Coronary artery (tissue), 2 donors: ENCODE results near the gene ANO3.
"Not testable (repeated sequence)": the region's sequence is repeated elsewhere in the genome, so short reads cannot be mapped to it uniquely, and the experiment has no call there.

Experiments
- DNase-seq: peaks from one replicate; pipeline ENCODE4 v3.0.0-alpha.2; 2017; ENCODE audit warnings: low spot score
- H3K27ac ChIP-seq, 2 donors: fragments of 200-600 bp; sonication (generic); one replicate each; pipeline ENCODE4 v1.5.1; 2016 to 2019
- H3K4me3 ChIP-seq: fragments of 200-600 bp; sonication (generic); 2 replicates; pipeline ENCODE4 v1.5.1; 2016; ENCODE audit warnings: mild to moderate bottlenecking, moderate library complexity
- TF ChIP-seq, protein P1 (sequence below): fragments of 200-600 bp; sonication (generic); IDR thresholded peaks from one replicate; pipeline ENCODE4 v1.5.1; 2019; ENCODE audit warnings: antibody characterized with exemption

Gene ANO3

DNA sequence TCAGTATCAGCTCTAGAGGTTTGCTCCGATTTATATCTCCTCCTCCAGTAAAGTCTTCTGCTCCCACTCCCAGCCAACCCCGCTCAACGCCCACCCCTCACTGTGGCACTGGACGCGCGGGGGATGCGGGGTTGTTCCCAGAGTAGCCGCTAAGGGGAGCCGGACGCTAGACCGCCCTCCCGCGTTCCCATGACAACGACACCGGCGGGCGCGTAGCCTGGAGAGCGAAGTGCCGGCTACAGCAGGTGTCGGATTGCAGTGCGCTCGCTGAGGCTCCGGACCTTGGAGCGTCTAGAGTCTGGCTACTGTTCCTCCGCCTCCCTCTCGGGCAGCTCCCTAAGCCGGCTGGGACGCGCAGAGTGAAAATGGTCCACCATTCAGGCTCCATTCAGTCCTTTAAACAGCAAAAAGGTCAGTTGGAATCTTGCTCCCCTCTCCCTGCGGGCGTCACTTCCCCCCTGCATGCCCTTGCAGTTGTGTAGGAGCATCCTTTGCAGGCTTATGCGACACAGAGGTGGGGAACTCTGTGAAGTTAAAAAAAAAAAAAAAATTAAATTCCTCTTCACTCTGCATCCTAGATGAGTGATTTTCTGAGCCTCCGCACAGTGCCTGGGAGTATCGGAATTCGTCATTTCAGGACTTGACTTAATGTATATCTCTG, at the start of gene ANO3:
TSS of gene ANO3 (plus strand) at position 220 of the 661 bp plus-strand sequence. CDS start at position 366, 146 bp downstream.
- Histone ChIP-seq H3K27ac (no peak within 1 kb of the TSS), H3K4me3 (peak within 1 kb of the TSS; percentile 67)
- TF ChIP-seq, protein P1, sequence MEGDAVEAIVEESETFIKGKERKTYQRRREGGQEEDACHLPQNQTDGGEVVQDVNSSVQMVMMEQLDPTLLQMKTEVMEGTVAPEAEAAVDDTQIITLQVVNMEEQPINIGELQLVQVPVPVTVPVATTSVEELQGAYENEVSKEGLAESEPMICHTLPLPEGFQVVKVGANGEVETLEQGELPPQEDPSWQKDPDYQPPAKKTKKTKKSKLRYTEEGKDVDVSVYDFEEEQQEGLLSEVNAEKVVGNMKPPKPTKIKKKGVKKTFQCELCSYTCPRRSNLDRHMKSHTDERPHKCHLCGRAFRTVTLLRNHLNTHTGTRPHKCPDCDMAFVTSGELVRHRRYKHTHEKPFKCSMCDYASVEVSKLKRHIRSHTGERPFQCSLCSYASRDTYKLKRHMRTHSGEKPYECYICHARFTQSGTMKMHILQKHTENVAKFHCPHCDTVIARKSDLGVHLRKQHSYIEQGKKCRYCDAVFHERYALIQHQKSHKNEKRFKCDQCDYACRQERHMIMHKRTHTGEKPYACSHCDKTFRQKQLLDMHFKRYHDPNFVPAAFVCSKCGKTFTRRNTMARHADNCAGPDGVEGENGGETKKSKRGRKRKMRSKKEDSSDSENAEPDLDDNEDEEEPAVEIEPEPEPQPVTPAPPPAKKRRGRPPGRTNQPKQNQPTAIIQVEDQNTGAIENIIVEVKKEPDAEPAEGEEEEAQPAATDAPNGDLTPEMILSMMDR = no peak
- DNase-seq = no peak

DNA sequence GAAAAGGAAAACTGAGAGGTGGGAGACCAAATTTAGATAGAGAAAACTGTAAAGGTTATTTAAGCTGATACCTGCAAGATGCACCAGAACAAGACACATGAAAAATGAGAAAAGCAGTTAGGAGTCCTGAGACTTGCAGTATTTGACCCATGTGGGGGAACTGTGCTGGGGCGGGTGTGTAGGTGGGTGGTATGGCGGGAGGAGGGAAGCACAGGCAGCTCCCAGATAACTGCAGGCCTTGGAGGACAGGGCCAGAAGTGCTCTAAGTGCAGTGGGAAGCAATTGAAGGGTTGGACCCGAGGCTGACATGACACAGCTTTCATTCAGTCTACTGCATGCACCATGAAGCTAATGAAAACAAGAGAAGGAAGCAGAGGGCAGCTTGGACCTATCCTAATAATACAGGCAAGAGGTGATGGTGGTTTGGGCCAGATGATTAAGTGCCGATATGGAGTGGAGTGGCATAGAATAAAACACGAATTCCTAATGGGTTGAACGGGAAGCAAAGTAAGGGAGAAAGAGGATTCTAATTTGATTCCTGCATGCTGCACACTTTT, 48.0 kb upstream of the ANO3 start:
- no peak overlapping the region for H3K27ac ChIP-seq
- TF ChIP-seq, protein P1 = no peak
- H3K4me3 ChIP-seq = no peak overlapping the region
- DNase-seq = no peak

DNA sequence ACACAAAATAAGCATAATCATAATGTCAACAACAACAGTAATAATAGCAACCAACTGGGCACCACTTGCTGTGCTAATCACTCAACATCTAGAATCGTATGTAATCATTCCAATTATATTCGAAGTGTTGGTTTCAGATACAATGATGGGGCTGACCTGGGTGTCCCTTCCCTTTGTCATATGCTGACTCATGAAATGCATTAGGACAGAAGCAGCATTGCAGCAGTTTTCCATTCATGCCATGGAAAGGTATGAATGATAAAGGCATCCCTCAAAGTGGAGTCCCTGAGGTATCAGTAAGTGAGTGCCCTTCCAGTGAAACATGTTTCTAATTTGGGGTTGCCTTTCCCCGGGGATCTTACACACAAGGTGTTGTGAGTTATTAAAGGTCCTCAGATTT, 46.3 kb upstream of the ANO3 start:
- Histone ChIP-seq H3K27ac (no peak overlapping the region), H3K4me3 (no peak overlapping the region)
- no peak for DNase-seq
- TF ChIP-seq, protein P1 = no peak

DNA sequence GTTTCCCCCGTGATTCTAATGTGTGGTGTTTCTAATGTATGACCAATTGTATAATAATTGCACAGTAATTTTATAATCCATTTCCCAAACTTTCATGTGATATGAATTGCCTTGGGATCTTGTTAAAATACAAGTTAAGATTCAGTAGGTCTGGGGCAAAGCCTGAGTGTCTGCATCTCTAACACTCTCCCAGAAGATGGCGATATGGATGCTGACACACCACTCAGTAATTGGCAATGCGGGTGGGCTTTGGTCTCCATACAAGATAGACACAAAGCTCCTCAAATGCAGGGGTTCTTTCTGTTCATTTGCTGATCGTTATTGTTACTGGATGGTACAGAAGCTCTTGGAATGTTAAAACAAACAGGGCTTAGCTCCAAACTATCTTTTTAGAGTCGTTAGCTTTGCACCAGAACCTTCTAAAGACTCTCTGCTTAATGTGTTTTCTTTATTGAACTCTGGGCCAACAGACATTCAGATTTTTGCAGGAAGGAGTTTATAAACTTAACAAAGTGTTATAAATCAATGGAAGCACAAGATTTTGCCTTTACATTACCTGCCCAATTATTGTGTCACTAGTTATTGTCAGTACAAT, 45.4 kb upstream of the ANO3 start:
- TF ChIP-seq, protein P1 = no peak
- H3K4me3 ChIP-seq = no peak overlapping the region
- no peak overlapping the region for H3K27ac ChIP-seq
- no peak for DNase-seq

DNA sequence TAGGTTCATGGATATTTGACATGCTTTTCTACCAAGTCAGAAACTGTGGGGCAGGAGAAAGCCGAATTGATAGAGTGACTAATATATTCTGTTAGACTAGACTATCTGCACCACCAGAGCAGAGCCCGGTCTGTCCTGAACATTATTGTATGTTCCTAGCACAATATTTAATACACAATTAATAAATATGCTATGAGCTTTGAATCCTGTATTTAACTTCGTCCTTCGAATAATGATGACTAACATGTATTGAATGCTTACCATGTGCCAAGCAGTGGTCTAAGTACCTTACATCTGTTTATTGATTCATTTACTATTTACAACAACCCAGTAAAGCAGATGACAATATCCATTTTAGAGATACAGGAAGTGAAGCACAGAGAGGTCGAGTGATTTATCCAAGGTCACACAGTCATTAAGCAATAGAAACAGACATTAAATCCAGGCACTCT, 44.8 kb upstream of the ANO3 start:
- no peak overlapping the region for H3K27ac ChIP-seq
- DNase-seq = no peak
- H3K4me3 ChIP-seq = no peak overlapping the region
- TF ChIP-seq, protein P1 = no peak

DNA sequence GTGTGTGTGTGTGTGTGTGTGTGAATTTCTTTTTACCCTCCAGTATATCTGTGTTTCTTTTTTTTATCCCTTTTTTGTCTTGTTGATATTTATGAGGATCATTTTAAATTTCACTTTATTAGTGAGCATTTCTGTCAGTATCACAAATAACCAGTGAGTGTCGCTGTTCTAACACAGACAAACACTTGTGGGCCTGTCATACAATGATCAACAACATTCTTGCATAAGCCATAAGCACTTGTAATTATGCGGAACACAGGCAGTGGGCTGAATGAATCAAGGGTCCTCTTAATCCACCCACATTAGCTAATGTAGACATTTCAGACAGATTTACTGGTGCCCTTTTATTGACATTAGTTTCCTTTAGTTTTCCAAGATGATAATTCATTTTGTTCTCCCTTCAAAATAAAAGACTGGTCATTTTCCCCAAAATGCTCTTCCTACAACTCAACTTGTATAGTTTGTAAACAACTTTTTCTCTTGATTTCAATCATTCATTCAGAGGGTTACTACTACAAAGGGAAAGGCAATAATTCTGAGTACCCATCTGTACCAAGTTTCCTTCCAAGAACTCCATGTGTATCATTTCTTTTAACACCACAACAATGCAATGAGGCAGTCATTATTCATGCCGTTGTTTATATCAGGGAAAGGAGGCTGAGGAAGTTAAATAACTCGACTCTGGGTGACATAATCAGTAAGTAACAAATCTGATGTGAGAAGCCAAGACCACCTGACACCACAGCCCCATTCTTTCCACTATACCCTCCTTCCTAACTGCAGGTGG, 34.5 kb upstream of the ANO3 start:
- Histone ChIP-seq H3K4me3 (no peak overlapping the region), H3K27ac (no peak overlapping the region)
- no peak for DNase-seq

DNA sequence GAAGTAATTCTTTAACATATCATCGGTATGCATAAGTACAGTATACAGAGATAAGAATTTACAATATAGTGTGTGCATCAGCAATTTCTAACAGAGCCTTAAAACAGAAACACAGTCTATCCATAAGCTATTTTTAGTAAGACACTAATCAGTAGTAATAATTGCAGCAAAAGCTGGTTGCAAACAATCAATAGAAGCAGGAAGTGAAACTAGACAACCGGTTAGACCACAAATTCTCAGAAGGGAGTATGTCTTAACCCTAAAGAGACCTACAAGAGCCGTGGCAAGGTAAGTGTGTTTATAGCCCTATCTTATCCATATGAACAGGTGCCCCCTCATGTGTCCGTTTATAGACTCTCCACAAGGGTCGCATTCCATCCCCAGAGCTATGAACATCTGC, 15.6 kb upstream of the ANO3 start:
- not testable (repeated sequence) for H3K4me3 ChIP-seq, DNase-seq, H3K27ac ChIP-seq

More for the DNA sequence above, 34.5 kb upstream of the ANO3 start:
- TF ChIP-seq, protein P1 = peak; percentile 21
